Measurements from ENCODE around the gene RIN3. TPM values are rescaled to one million over a fixed set of nuclear protein-coding genes. Genes with fewer than 3 reads are reported as not detected.

Gene RIN3
- total RNA-seq, 1 experiment from 2014 or later, result 2.4 TPM

DNA sequence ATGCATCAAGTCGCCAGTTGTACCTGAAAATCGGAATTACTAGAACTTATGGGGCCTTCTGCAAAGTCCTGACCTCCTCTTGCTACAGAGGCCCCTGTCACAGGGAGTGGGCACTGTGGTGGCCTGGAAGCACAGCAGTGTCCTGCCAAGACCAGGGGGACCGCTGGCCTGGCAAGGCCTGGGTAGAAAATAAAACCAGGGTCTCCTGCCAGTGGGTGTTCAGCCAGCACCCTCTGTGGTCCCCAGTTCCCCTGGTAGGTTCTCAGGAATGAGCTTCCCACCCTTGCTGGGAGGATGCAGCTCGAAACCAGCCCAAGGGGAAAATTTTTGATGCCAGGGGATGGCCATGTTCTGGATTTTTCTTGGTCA lies 43.9 kb downstream of the RIN3 start:
- POLR2A ChIA-PET (ENCODE audit: low non-redundant PET), result no interaction called here
- CTCF ChIA-PET, result no interaction called here
- Histone ChIP-seq H3K9me3 (ENCODE audit: low read depth, low read length, poor library complexity, severe bottlenecking) (no peaks in the 10 kb centered on the region), H3K36me3 (ENCODE audit: insufficient read depth, low read length, poor library complexity, severe bottlenecking) (no peaks in the 10 kb centered on the region), H3K27ac (ENCODE audit: low read depth, low read length, poor library complexity, severe bottlenecking) (no peak overlapping the region), H3K4me1 (ENCODE audit: insufficient read depth, low read length, poor library complexity, severe bottlenecking) (no peaks in the 10 kb centered on the region), H3K4me3 (ENCODE audit: low read depth, low read length, poor library complexity, severe bottlenecking) (no peak overlapping the region), H3K27me3 (replicated peaks; ENCODE audit: insufficient read depth, low read depth, low read length, poor library complexity) (no peaks in the 10 kb centered on the region)
- no peak for TF ChIP-seq EZH2 (IDR thresholded peaks at IDR 0.05; ENCODE audit: borderline replicate concordance, low read depth, low read length, poor library complexity, severe bottlenecking)
- intact Hi-C loops (cut with micrococcal nuclease; ENCODE audit: unreplicated experiment), result no loop called here
- BruUV-seq (replicated peaks), result no TSS peak
- DNase-seq (ENCODE audit: low spot score), result no peak

GRCh38 chr14:92558319-92558718 lies 44.7 kb downstream of the RIN3 start:
- DNase-seq (ENCODE audit: low spot score), result no peak
- Histone ChIP-seq H3K27me3 (replicated peaks; ENCODE audit: insufficient read depth, low read depth, low read length, poor library complexity) (no peaks in the 10 kb centered on the region), H3K36me3 (ENCODE audit: insufficient read depth, low read length, poor library complexity, severe bottlenecking) (no peaks in the 10 kb centered on the region), H3K9me3 (ENCODE audit: low read depth, low read length, poor library complexity, severe bottlenecking) (no peaks in the 10 kb centered on the region), H3K27ac (ENCODE audit: low read depth, low read length, poor library complexity, severe bottlenecking) (no peak overlapping the region), H3K4me3 (ENCODE audit: low read depth, low read length, poor library complexity, severe bottlenecking) (no peak overlapping the region), H3K4me1 (ENCODE audit: insufficient read depth, low read length, poor library complexity, severe bottlenecking) (no peaks in the 10 kb centered on the region)
- intact Hi-C loops (cut with micrococcal nuclease; ENCODE audit: unreplicated experiment), result no loop called here
- CTCF ChIA-PET, result no interaction called here
- TF ChIP-seq, protein P1, sequence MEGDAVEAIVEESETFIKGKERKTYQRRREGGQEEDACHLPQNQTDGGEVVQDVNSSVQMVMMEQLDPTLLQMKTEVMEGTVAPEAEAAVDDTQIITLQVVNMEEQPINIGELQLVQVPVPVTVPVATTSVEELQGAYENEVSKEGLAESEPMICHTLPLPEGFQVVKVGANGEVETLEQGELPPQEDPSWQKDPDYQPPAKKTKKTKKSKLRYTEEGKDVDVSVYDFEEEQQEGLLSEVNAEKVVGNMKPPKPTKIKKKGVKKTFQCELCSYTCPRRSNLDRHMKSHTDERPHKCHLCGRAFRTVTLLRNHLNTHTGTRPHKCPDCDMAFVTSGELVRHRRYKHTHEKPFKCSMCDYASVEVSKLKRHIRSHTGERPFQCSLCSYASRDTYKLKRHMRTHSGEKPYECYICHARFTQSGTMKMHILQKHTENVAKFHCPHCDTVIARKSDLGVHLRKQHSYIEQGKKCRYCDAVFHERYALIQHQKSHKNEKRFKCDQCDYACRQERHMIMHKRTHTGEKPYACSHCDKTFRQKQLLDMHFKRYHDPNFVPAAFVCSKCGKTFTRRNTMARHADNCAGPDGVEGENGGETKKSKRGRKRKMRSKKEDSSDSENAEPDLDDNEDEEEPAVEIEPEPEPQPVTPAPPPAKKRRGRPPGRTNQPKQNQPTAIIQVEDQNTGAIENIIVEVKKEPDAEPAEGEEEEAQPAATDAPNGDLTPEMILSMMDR (conservative IDR thresholded peaks at IDR 0.05; ENCODE audit: low read depth, low read length), result no peak
- TF ChIP-seq EZH2 (IDR thresholded peaks at IDR 0.05; ENCODE audit: borderline replicate concordance, low read depth, low read length, poor library complexity, severe bottlenecking), result no peak
- no TSS peak for BruUV-seq (replicated peaks)
- POLR2A ChIA-PET (ENCODE audit: low non-redundant PET), result no interaction called here

GRCh38 chr14:92559486-92559885 lies 45.9 kb downstream of the RIN3 start:
- no peak overlapping the region for H3K4me3 ChIP-seq (ENCODE audit: low read depth, low read length, poor library complexity, severe bottlenecking)
- TF ChIP-seq, protein P1 (conservative IDR thresholded peaks at IDR 0.05; ENCODE audit: low read depth, low read length), result no peak
- no peak for TF ChIP-seq EZH2 (IDR thresholded peaks at IDR 0.05; ENCODE audit: borderline replicate concordance, low read depth, low read length, poor library complexity, severe bottlenecking)
- no peaks in the 10 kb centered on the region for H3K36me3 ChIP-seq (ENCODE audit: insufficient read depth, low read length, poor library complexity, severe bottlenecking)
- no TSS peak for BruUV-seq (replicated peaks)
- ChIA-PET CTCF (no interaction called here), POLR2A (ENCODE audit: low non-redundant PET) (no interaction called here)
- H3K27ac ChIP-seq (ENCODE audit: low read depth, low read length, poor library complexity, severe bottlenecking), result no peak overlapping the region
- no peaks in the 10 kb centered on the region for H3K27me3 ChIP-seq (replicated peaks; ENCODE audit: insufficient read depth, low read depth, low read length, poor library complexity)
- H3K9me3 ChIP-seq (ENCODE audit: low read depth, low read length, poor library complexity, severe bottlenecking), result no peaks in the 10 kb centered on the region
- no peak for DNase-seq (ENCODE audit: low spot score)
- intact Hi-C loops (cut with micrococcal nuclease; ENCODE audit: unreplicated experiment), result no loop called here
- H3K4me1 ChIP-seq (ENCODE audit: insufficient read depth, low read length, poor library complexity, severe bottlenecking), result no peaks in the 10 kb centered on the region

DNA sequence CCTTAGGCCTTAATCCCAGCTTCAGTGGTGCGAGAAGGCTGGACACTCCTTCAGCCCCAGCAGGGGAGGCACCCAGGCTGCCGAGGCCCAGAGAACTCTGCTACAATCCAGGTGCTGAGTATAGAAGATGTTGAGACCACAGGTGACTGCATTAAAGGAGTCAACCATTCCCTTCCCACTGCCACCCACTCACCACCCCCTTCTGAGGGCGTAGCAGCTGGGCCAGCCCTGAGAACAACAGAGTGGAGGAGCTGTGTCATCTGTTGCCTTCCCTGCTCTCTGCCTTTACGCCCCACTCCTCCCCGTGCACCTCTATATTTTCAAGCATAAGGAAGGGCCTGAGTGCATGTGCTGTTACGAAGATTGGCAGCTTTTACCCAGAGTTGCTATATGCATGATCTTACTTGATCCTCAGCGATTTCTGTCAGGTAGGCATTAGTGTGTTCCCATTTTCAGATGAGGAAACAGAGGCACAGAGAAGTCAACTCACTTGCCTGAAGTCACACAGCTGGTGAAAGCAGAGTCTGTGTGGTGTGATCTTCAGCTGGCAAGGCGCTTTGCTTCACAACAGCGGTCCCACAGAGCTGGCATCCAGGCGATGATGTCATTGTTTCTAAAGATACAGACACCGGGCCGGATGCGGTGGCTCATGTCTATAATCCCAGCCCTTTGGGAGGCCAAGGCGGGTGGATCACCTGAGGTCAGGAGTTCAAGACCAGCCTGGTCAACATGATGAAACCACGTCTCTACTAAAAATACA lies 46.7 kb downstream of the RIN3 start:
- Histone ChIP-seq H3K27ac (ENCODE audit: low read depth, low read length, poor library complexity, severe bottlenecking) (no peak overlapping the region), H3K36me3 (ENCODE audit: insufficient read depth, low read length, poor library complexity, severe bottlenecking) (no peaks in the 10 kb centered on the region), H3K4me1 (ENCODE audit: insufficient read depth, low read length, poor library complexity, severe bottlenecking) (no peaks in the 10 kb centered on the region), H3K27me3 (replicated peaks; ENCODE audit: insufficient read depth, low read depth, low read length, poor library complexity) (no peaks in the 10 kb centered on the region), H3K4me3 (ENCODE audit: low read depth, low read length, poor library complexity, severe bottlenecking) (no peak overlapping the region), H3K9me3 (ENCODE audit: low read depth, low read length, poor library complexity, severe bottlenecking) (no peaks in the 10 kb centered on the region)
- POLR2A ChIA-PET (ENCODE audit: low non-redundant PET), result no interaction called here
- no peak for TF ChIP-seq EZH2 (IDR thresholded peaks at IDR 0.05; ENCODE audit: borderline replicate concordance, low read depth, low read length, poor library complexity, severe bottlenecking)
- TF ChIP-seq, protein P1 (conservative IDR thresholded peaks at IDR 0.05; ENCODE audit: low read depth, low read length), result no peak
- intact Hi-C loops (cut with micrococcal nuclease; ENCODE audit: unreplicated experiment), result no loop called here
- CTCF ChIA-PET, result no interaction called here
- BruUV-seq (replicated peaks), result no TSS peak
- DNase-seq (ENCODE audit: low spot score), result no peak
